KMS-11 (cell line): ENCODE data around the gene NCEH1.
"Not testable (repeated sequence)": the region's sequence is repeated elsewhere in the genome, so short reads cannot be mapped to it uniquely, and the experiment has no call there.

Experiments used
- H2AFZ ChIP-seq: fragments of 200-600 bp; sonication (generic); 2 replicates; pipeline ENCODE4 v1.6.1; 2016; ENCODE audit warnings: antibody characterized with exemption, mixed run types, low read depth
- H3K27ac ChIP-seq: fragments of 200-600 bp; sonication (generic); 2 replicates; pipeline ENCODE4 v1.6.1; 2016; ENCODE audit warnings: mild to moderate bottlenecking, mixed run types
- H3K27me3 ChIP-seq: fragments of 200-600 bp; sonication (generic); 2 replicates; pipeline ENCODE4 v1.6.1; 2017; ENCODE audit warnings: mild to moderate bottlenecking, low read depth, mixed run types, moderate library complexity; ENCODE audit not compliant: insufficient read depth
- H3K36me3 ChIP-seq: fragments of 200-600 bp; sonication (generic); 2 replicates; pipeline ENCODE4 v1.6.1; 2017; ENCODE audit warnings: mild to moderate bottlenecking, mixed run types; ENCODE audit not compliant: insufficient read depth
- H3K4me1 ChIP-seq: fragments of 200-600 bp; sonication (generic); 2 replicates; pipeline ENCODE4 v1.6.1; 2016; ENCODE audit warnings: mild to moderate bottlenecking, low read depth, mixed run types; ENCODE audit not compliant: poor library complexity, severe bottlenecking
- H3K4me2 ChIP-seq: fragments of 200-600 bp; sonication (generic); 2 replicates; pipeline ENCODE4 v1.7.0; 2016; ENCODE audit warnings: mild to moderate bottlenecking, mixed run types
- H3K4me3 ChIP-seq: fragments of 200-600 bp; sonication (generic); IDR thresholded peaks from 2 replicates; pipeline ENCODE4 v1.6.1; 2017; ENCODE audit warnings: low read depth, low read length, mixed read lengths; ENCODE audit not compliant: insufficient read depth
- H3K79me2 ChIP-seq: fragments of 200-600 bp; sonication (generic); 2 replicates; pipeline ENCODE4 v1.6.1; 2016; ENCODE audit warnings: low read depth, mixed run types; ENCODE audit not compliant: insufficient read depth
- H3K9ac ChIP-seq: fragments of 200-600 bp; sonication (generic); 2 replicates; pipeline ENCODE4 v1.6.1; 2016; ENCODE audit warnings: mild to moderate bottlenecking, mixed run types
- H4K20me1 ChIP-seq: fragments of 200-600 bp; sonication (generic); 2 replicates; pipeline ENCODE4 v1.6.1; 2016; ENCODE audit warnings: mild to moderate bottlenecking, mixed run types; ENCODE audit not compliant: insufficient read depth
- CTCF ChIP-seq: fragments of 200-600 bp; sonication (generic); conservative IDR thresholded peaks from 2 replicates; pipeline ENCODE4 v1.6.1; 2017; ENCODE audit warnings: low read depth, mild to moderate bottlenecking, antibody characterized with exemption, low read length, moderate library complexity, mixed read lengths

Gene NCEH1

GRCh38 chr3:172705170-172705569 lies 5.7 kb downstream of the NCEH1 start:
- Histone ChIP-seq H3K79me2 (no peaks in the 10 kb centered on the region; the same call in 1 of the 2 replicates), H4K20me1 (no peaks in the 10 kb centered on the region), H3K9ac (no peak overlapping the region), H3K27ac (no peak overlapping the region), H3K4me2 (no peak overlapping the region), H3K27me3 (no peaks in the 10 kb centered on the region), H3K36me3 (no peaks in the 10 kb centered on the region), H3K4me1 (peaks cover 17% of the 10 kb centered on the region), H2AFZ (no peak overlapping the region), H3K4me3 (no peak overlapping the region)
- TF ChIP-seq CTCF = no peak

- TF ChIP-seq CTCF = no peak
- Histone ChIP-seq H3K27ac (no peak overlapping the region), H3K9ac (no peak overlapping the region), H3K4me1 (peaks cover 19% of the 10 kb centered on the region), H4K20me1 (no peaks in the 10 kb centered on the region), H3K27me3 (no peaks in the 10 kb centered on the region), H3K36me3 (no peaks in the 10 kb centered on the region), H2AFZ (no peak overlapping the region), H3K79me2 (no peaks in the 10 kb centered on the region; the same call in 1 of the 2 replicates), H3K4me3 (no peak overlapping the region), H3K4me2 (no peak overlapping the region)
Observed at GRCh38 chr3:172704001-172704400, 6.9 kb downstream of the NCEH1 start.

GRCh38 chr3:172702731-172703130 lies 8.1 kb downstream of the NCEH1 start:
- H3K36me3 ChIP-seq, H3K9ac ChIP-seq, H3K27me3 ChIP-seq, H3K79me2 ChIP-seq, H3K27ac ChIP-seq, H3K4me2 ChIP-seq, H2AFZ ChIP-seq, H4K20me1 ChIP-seq, H3K4me3 ChIP-seq: not testable (repeated sequence)
- H3K4me1 ChIP-seq = peaks cover 19% of the 10 kb centered on the region

- no peak for TF ChIP-seq CTCF
- Histone ChIP-seq H3K27me3 (no peaks in the 10 kb centered on the region), H3K4me2 (peak overlapping the region; percentile 13; the same call in 1 of the 2 replicates), H3K27ac (no peak overlapping the region), H2AFZ (no peak overlapping the region), H3K9ac (no peak overlapping the region), H3K79me2 (no peaks in the 10 kb centered on the region; the same call in 1 of the 2 replicates), H3K4me1 (peaks cover 19% of the 10 kb centered on the region), H3K4me3 (no peak overlapping the region), H4K20me1 (no peaks in the 10 kb centered on the region), H3K36me3 (no peaks in the 10 kb centered on the region)
Observed at GRCh38 chr3:172702256-172702655, 8.6 kb downstream of the NCEH1 start.

GRCh38 chr3:172701751-172702150 lies 9.1 kb downstream of the NCEH1 start:
- Histone ChIP-seq H3K79me2 (no peaks in the 10 kb centered on the region; the same call in 1 of the 2 replicates), H3K4me2 (peak overlapping the region; percentile 13; the same call in 1 of the 2 replicates)

More at GRCh38 chr3:172701751-172702150, 9.1 kb downstream of the NCEH1 start:
- peaks cover 19% of the 10 kb centered on the region for H3K4me1 ChIP-seq
- no peaks in the 10 kb centered on the region for H4K20me1 ChIP-seq
- no peak overlapping the region for H3K4me3 ChIP-seq
- no peak overlapping the region for H2AFZ ChIP-seq
- no peaks in the 10 kb centered on the region for H3K27me3 ChIP-seq
- no peaks in the 10 kb centered on the region for H3K36me3 ChIP-seq
- no peak overlapping the region for H3K27ac ChIP-seq
- H3K9ac ChIP-seq = no peak overlapping the region
- no peak for TF ChIP-seq CTCF
